DND-41 (cell line): Measurements from ENCODE around the gene DUSP28.

Source experiments
- CTCF ChIP-seq: IDR thresholded peaks from 2 replicates; pipeline ENCODE4 v1.5.1; 2012; ENCODE audit warnings: borderline replicate concordance, low read length, moderate library complexity, mild to moderate bottlenecking; ENCODE audit not compliant: poor library complexity, severe bottlenecking; ENCODE audit errors: extremely low read depth
- EZH2 ChIP-seq: IDR thresholded peaks from 3 replicates; pipeline ENCODE4 v1.6.1; 2012; ENCODE audit warnings: borderline replicate concordance, low read depth, mild to moderate bottlenecking, moderate library complexity, low read length, inconsistent platforms; ENCODE audit not compliant: severe bottlenecking

- TF ChIP-seq CTCF: no peak
- no peak for TF ChIP-seq EZH2
Measured at GRCh38 chr2:240512109-240512485, 48.1 kb upstream of the DUSP28 start.
